ENCODE results near the gene MRRF.

Gene MRRF

GRCh38 chr9:122228568-122229484 lies 35.9 kb upstream of the MRRF start, which contains the start of gene LHX6:
Gene LHX6 (minus strand): TSS chr9:122228957. CDS start chr9:122228740, 217 bp downstream.
- DNase-seq: peak; percentile 37

DNA sequence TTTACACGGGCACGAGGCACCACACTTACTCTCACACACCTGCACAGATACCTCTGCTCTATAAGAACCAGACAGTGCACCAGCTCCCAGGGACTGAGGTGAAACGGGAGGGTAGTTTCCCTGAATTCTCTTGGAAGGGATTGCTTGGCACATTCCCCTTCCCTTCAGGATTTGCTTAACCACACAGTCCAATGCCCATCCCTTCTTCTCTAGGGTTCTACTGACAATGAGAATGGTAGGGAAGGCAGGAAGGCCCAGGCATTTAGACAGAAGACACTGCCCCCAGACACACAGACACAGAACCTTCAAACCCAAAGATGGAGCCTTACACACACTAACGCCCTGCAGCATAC lies 35.2 kb upstream of the MRRF start:
- no peak for DNase-seq

- DNase-seq: no peak
These were observed 31.8 kb upstream of the MRRF start for GRCh38 chr9:122232796-122233306.

DNA sequence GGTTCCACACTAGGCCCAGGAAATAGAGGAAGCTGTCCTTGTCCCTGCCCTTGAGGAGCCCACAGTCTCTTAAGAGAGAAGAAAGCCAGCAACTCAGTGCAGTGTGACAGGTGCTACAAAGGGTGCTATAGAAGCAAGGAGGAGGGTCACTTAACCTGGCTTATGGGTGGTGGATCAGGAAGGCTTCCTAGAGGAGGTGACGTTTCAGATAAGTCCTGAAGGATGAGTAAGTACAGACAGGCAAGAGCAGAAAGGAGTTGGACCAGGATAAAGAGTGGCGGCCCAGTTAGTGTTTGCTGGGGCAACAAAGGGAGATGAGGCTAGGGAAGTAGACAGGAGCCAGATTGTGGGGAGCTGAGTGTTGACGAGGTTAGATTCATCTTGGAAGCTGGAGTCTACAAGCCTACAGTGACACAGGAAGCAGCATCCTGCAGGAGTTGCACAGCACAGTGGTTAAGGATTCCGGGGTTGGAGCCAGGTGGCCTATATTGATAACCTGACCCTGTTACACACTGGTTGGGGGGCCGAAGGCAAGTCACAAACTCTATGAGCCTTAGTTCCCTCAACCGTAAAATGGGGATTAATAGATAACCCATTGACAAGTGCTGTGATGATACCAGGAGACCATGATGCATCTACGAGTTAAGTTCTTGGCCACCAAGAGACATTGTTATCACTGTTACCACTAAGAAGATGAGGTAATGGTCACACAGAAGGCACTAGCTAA lies 30.5 kb upstream of the MRRF start:
- DNase-seq: no peak

GRCh38 chr9:122236681-122237080 lies 28.0 kb upstream of the MRRF start:
- DNase-seq: no peak

GRCh38 chr9:122239722-122240121 lies 25.0 kb upstream of the MRRF start:
- no peak for DNase-seq

DNA sequence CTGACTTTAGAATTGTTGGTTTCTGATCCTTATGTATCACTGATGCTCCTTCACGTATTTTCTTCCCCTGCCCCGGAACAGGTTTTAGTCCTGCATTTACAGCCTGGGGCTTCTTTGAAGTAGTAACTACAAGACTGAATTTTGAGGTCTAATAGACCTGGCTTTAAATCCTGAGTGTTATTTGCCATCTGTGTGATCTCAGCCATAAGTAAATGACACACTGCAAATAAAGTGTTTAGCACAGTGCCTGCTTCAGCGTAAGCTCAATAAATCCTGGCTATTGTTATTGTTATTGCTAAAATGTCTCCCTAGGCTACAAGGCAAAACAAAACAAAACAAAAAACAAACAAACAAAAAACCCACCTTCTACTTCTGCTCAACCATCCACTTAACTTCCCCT lies 20.3 kb upstream of the MRRF start:
- no peak for DNase-seq

GRCh38 chr9:122246666-122247065 lies 18.0 kb upstream of the MRRF start:
- DNase-seq: no peak

DNA sequence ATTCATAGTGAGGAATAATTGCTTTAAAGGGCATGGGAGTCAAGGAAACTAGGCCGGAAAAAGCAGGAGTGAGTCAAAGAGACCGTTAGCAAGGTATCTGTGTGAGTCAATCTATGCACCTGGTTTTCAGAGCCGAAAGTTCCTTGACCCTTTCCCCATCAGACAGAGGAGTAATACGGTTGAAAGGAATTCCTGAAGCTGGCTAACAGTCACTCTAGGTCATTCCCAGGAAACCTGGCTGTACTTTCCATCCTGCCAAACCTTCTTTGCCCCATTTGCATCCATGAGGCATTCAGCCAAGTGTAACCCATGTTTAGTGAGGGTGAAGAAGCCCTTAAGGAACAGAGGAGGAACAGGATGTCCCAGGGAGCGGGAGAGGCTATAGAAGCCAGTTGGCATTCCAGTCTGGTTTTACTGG lies 16.2 kb upstream of the MRRF start:
- DNase-seq: no peak

DNA sequence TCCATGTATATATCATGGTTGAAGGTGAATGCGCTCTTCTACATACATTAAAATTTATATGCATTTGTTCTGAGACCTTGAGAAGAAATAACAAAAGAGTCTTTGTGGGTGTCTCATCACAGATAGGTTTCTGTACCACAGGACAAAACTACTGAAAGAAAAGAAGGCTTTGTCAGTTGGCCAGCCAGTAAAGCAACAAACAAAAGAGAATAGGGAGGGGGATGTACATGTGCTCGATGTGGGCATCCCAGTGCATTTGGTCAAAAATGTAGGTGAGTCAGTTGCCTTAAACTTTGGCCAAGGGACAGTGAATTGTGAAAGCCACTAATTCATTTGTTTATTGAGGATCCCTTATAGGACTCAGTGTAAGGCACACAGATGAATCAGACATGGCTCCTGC lies 13.3 kb upstream of the MRRF start:
- no peak for DNase-seq

DNA sequence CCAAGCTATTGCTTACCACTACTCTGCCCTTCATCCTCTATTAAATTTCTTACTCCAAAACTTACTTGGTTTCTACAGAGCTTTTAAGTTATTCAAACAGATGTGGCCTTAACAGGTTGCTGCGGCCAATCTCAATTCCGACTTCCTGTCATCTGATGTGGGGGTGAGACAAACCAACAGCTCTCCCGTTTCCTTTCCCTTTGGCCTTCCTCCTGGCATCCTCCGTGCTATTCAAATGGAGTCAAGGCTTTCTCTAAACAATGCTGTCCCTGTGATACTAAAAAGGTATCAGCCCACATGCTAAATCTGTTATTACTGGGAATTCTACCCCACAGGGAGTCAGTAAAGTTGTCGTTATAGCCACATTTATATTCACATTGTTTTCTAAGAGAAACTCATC lies 11.9 kb upstream of the MRRF start:
- no peak for DNase-seq

DNA sequence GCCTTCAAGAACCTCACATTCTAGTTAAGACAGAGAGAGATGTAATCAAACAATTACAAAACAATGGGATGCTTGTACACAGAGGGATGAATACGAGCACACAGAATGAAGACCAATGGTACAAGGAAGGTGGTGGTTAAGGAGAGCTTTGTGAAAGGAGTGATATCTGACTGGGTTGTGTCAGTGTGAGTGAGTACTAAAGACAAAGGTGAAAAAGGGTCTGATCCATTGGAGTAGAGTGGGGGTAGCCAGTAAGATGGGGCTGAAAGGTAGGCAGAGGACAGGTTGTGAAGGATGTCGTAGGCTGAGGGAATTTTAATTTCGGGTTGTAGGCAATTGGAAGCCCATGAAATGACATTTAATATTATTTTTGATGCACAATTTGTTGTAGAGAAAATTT lies 9.9 kb upstream of the MRRF start:
- no peak for DNase-seq

- no peak for DNase-seq
These were observed 8.5 kb upstream of the MRRF start for GRCh38 chr9:122256206-122256605.

- no peak for DNase-seq
These were observed 5.7 kb upstream of the MRRF start for GRCh38 chr9:122258886-122259415.

DNA sequence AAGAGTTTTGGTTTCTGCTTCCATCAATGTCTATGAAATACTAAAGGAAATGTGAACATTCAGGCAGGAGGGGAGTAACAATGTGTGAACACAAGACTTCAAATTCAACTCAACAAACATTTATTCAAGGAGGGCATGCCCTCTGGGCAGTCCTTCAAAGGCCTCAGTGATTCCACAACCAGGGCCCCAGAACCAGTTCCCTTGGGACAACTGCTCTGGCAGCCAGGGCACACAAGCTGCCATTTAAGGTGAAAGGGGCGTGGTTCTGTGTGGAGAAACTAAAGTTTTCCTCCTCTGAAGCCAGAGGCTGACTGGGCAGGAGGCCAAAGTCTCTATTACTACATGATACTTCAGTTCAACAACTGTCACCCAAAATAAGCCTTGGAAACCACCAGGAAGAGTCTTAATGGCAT lies 3.2 kb upstream of the MRRF start:
- peak; percentile 14 for DNase-seq

DNA sequence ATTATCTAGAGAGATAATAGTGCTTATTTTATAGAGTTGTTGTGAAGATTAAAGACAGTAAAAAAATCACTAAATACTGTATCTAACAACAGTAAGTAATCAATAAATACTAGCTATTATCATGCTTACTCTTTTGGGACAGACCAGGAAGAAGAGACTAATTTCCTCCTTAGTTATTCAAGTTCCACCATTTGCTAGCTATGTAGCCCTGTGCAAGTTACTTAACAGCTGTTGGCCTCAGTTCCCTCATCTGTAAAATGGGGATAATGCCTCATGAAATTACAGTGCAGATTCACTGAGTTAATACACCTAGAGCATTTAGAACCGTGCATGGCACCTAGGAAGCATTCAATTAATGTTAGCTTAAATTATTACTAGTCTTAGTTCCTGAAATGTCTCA lies 2.6 kb upstream of the MRRF start:
- no peak for DNase-seq

DNA sequence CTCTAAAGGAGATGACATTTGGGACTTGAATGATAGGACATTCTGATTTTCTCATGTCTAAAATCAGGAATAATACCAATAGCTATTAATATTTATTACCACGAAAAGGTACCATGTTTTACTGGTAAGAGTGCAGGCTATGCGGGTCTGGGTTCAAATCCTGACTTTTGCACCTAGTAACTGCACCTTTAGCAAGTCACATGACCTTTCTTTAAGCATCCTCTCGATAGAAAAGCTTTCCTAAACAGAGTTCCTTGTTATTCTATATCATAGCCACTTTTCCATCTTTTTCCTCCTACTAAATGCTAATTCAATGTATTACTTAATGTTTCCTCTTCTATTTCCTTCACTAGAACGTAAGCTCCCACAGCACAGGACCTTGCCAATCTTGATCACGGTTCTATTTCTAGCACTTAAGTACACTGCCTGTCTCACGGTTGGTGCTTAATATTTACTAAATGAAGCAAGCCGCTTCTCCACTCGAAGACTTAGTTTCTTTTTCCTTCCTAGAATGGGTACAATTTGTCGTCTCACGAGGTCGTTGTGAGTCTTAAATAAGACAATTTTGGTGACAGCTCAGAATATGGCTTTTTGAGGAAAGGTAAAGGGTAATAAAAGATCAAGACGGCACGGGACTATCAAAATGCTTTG lies 858 bp upstream of the MRRF start:
- DNase-seq: no peak

- no peak for DNase-seq
These were observed 650 bp downstream of the MRRF start for GRCh38 chr9:122265149-122265915.

DNA sequence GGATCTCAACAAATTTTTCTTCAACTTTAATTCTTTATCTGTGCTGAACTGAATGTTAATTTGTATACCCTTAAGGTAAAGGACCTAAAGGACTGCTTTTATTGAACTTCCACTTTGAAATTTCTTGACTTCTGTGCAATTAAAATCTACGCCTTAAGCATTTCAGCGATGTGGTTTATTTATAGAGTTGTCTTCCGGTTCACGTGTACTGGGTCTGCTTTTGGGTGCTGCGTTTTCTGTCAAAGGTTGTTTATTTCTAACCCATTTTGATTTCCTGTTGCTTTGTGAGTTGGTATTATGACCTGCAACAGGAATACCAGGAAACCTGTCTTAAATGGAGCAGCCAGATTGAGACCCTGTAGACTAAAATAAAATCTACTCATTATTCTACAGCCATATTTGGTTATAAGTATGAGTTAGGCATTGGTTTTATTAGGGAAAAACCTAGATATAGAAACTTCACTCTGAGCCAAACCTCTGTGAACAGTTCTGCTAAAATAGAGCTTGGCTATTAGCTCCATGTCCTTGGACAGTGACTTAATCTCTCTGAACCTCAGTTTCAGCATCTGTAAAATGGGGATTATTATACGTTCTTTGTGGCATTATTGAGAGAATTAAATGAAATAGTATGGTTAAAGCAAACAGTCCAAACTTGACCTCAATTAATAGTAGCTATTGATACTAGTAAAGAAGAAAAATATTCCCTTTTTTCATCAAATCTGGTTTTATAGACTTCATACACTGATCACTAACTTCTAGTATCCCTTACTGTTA lies 3.5 kb downstream of the MRRF start:
- DNase-seq: no peak

- DNase-seq: no peak
These were observed 9.4 kb downstream of the MRRF start for GRCh38 chr9:122274055-122274454.

DNA sequence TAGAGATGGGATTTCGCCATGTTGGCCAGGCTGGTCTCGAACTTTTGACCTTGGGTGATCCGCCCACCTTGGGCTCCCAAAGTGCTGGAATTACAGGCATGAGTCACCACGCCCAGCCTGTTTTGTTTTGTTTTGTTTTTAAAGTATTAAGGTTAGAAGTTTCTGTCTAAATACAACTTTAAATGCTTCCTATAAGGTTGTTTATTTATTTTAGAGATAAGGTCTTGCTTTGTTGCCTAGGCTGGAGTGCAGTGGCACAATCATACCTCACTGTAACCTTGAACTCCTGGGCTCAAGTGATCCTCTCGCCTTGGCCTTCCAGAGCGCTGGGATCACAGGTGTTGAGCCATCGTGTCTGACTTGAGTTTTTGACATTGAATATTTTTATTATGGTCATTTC lies 11.4 kb downstream of the MRRF start:
- no peak for DNase-seq

All from fibroblast of skin of abdomen (primary cell).